Retinal pigment epithelial cell (primary cell): ENCODE results near the gene TMEM154.

Source experiments
- DNase-seq: peaks from one replicate; pipeline ENCODE4 v3.0.0-alpha.2; 2010; ENCODE audit warnings: low read depth
- H3K4me3 ChIP-seq: 2 replicates; pipeline ENCODE4 v1.5.1; 2011; ENCODE audit warnings: mild to moderate bottlenecking, low read length, control low read depth, moderate library complexity
- TF ChIP-seq, protein P1 (sequence below): conservative IDR thresholded peaks from 2 replicates; pipeline ENCODE4 v1.5.1; 2011; ENCODE audit warnings: low read depth, low read length, control low read depth, inconsistent platforms

Gene TMEM154

DNA sequence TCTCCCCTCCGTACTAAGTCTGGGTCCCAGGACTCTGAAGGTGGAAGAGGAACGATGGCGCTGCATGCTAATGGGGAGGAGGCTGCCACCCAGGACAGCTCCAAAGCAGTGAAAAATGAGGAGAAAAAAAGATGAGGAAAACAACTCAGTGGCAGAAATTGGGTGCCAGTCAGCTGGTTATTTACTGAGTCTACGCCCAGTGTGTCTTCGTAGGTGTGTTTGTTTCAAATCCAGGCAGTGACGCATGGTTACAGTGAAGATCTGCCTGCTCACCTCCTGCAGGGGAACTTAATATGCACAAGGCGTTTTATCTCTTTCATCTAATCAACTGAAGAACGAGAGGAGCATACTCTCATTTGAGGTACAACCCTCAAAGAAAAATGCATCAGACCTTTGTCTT lies 73.0 kb downstream of the TMEM154 start:
- TF ChIP-seq, protein P1, sequence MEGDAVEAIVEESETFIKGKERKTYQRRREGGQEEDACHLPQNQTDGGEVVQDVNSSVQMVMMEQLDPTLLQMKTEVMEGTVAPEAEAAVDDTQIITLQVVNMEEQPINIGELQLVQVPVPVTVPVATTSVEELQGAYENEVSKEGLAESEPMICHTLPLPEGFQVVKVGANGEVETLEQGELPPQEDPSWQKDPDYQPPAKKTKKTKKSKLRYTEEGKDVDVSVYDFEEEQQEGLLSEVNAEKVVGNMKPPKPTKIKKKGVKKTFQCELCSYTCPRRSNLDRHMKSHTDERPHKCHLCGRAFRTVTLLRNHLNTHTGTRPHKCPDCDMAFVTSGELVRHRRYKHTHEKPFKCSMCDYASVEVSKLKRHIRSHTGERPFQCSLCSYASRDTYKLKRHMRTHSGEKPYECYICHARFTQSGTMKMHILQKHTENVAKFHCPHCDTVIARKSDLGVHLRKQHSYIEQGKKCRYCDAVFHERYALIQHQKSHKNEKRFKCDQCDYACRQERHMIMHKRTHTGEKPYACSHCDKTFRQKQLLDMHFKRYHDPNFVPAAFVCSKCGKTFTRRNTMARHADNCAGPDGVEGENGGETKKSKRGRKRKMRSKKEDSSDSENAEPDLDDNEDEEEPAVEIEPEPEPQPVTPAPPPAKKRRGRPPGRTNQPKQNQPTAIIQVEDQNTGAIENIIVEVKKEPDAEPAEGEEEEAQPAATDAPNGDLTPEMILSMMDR: no peak
- H3K4me3 ChIP-seq: no peak overlapping the region
- no peak for DNase-seq

DNA sequence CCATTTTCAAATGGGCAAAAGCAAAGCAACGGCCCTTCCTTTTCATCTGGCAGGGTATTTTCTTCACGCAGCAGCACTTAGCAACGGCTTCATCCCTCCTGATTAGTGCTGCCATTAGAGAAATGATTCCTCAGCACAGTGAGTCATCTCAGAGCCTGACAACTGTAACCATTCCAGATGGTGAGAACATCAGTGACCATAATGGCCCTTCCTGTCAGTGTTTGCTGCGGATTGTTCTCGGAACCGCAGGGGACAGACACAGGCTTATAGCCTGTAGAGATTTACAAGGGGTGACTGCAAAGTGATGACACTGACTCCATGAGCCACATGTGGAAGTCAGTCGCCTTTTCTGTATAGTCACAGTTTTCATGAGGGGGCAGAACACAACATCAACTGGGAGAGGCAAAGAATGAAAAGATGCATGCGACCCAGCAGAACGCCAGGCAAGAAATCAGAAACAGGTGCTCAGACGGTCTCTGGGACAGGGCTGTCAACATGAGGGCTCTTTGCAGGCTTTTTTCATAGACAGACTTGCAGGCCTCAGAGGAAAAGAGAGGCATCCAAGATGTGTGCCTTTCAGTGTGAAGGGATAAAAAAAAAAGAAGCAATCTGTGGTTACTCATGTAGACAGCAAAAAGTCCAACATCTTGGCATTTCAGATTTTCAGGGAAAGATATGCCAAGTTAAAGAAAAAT lies 74.0 kb downstream of the TMEM154 start:
- H3K4me3 ChIP-seq: no peak overlapping the region
- TF ChIP-seq, protein P1: no peak

DNA sequence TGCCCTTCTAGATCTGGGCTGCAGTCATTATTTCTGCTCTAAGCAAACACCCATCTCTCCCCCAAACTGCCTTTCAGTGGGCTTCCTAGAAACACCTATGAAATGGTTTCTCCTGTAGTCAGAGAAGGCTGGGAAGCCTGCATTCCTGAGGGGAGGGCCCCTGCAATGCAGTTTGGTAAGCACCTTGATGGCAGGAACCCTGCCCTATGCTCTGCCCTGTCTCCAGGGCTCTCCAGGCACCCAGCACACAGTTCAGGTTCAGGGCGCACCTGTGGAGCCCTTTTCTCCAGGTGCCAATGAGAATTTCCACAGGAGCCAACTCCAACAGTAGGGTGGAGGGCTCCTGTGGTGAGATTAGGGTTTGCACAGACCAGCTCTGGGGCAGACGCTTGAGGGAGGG lies 74.8 kb downstream of the TMEM154 start:
- no peak overlapping the region for H3K4me3 ChIP-seq
- DNase-seq: no peak
- TF ChIP-seq, protein P1: no peak

More for the DNA sequence above, 74.0 kb downstream of the TMEM154 start:
- DNase-seq: no peak

DNA sequence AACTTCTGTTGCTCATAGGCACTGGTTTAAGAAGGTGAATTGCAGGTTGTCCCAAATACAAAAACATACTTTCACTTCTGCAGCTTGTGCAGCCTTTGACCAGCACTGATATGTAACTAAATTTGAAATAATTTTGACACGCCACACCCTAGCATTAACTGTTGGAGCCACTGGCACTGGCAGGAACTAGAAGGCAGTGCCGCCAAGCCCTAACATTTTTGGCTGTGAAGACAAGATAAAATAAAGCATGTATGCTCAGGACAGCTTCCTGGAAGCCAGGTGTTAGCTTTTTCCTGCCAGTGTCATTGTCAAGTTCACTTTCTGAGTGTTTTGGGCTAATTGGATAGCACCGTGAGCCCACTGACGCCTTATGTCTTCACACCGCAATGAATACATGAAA lies 78.6 kb downstream of the TMEM154 start:
- no peak for DNase-seq
- H3K4me3 ChIP-seq: no peak overlapping the region
- TF ChIP-seq, protein P1: no peak

DNA sequence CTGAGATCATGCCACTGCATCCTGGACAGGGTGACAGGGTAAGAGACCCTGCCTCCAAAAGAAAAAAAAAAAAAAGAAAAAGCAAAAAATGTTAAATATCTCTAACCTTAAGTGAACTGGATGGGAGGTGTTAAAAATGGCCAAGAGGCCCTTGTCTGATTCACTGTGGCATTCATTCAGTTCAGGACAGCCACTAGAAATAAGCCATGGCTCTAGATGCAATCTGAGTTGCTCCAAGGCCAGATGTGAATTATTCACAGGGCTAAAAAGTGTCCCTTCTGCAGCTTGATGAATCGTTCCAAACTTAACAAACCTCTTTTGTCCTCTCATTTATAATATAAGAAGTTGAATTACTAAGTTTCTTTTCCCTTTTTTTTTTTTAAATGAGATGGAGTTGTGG lies 80.2 kb downstream of the TMEM154 start:
- TF ChIP-seq, protein P1: no peak
- H3K4me3 ChIP-seq: no peak overlapping the region
- DNase-seq: no peak

DNA sequence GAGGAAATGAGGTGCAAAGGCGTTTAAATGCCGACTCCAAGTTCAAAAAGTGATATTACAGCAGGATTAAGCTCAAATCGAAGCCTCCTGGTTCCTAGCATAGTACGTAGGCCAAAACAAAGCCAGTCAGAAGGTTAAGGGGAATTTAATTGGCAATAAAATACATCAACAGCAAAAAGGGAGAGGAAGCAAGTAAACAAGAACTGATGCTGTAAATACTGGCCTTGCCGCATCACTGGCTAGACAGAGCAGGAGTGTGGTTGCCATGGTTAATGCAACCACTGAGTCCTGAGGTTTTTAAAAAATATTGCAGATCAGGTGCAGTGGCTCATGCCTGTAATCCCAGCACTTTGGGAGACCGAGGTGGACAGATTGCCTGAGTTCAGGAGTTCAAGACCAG lies 80.7 kb downstream of the TMEM154 start:
- no peak overlapping the region for H3K4me3 ChIP-seq
- TF ChIP-seq, protein P1: no peak
- no peak for DNase-seq

DNA sequence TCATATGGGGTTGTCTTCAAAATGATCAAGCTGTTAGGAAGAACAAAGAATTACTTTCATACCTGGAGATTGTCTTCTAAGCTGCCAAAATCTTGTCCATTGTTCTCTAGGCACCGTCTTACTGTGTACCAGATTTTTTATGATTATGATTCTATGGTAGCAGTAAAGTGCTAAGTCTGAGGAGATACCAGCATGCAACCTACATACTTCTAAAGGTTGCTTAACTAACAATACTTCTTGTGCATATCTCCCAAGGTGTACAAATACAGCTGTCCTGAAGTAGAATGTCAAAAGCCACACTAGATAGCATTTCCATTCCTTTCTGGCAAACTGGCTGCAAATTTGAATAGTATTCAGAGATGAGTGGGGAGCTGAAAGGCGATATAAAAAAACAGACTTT lies 81.3 kb downstream of the TMEM154 start:
- TF ChIP-seq, protein P1: no peak
- no peak for DNase-seq
- no peak overlapping the region for H3K4me3 ChIP-seq
